Measurements from ENCODE around the gene RNF144A. TPM values are rescaled to one million over a fixed set of nuclear protein-coding genes. Genes with fewer than 3 reads are reported as not detected.
"Not testable (repeated sequence)": the region's sequence is repeated elsewhere in the genome, so short reads cannot be mapped to it uniquely, and the experiment has no call there.

The RNF144A gene
- total and polyA plus RNA-seq, 4 donors, result 0.63 to 27.6 (median 4.1) TPM

GRCh38 chr2:6935652-6936020 is 18.4 kb downstream of the RNF144A start:
- H3K4me1 ChIP-seq (ENCODE audit: control insufficient read depth in 1 of 2, insufficient read depth in 2 of 2, low read length in 2 of 2); H3K27ac ChIP-seq (ENCODE audit: low read depth in 1 of 2, low read length in 2 of 2); H3K4me3 ChIP-seq (ENCODE audit: low read length in 2 of 2); H3K27me3 ChIP-seq (ENCODE audit: control insufficient read depth in 1 of 2, insufficient read depth in 2 of 2, low read length in 1 of 2); intact Hi-C loops (cut with DNase I); ATAC-seq (ENCODE audit: low FRiP score); H3K9me3 ChIP-seq (ENCODE audit: control insufficient read depth, low read length); H3K36me3 ChIP-seq (ENCODE audit: control insufficient read depth in 1 of 2, insufficient read depth in 2 of 2, low read length in 1 of 2); DNase-seq: not testable (repeated sequence)
- 96 to 97% methylated on average over 4 of the region's 4 CpGs for WGBS, 2 donors

GRCh38 chr2:6937157-6937556 is 19.9 kb downstream of the RNF144A start:
- 91 to 98% methylated on average over 2 of the region's 2 CpGs for WGBS, 2 donors
- H3K27me3 ChIP-seq (ENCODE audit: control insufficient read depth in 1 of 2, insufficient read depth in 2 of 2, low read length in 1 of 2), result no peaks in the 10 kb centered on the region
- H3K36me3 ChIP-seq (ENCODE audit: control insufficient read depth in 1 of 2, insufficient read depth in 2 of 2, low read length in 1 of 2), result no peaks in the 10 kb centered on the region
- no peak overlapping the region for H3K4me3 ChIP-seq (ENCODE audit: low read length in 2 of 2)
- H3K27ac ChIP-seq (ENCODE audit: low read depth in 1 of 2, low read length in 2 of 2), result no peak overlapping the region
- no peak for DNase-seq
- no peaks in the 10 kb centered on the region for H3K4me1 ChIP-seq (ENCODE audit: control insufficient read depth in 1 of 2, insufficient read depth in 2 of 2, low read length in 2 of 2)
- intact Hi-C loops (cut with DNase I), result no loop called here
- no peaks in the 10 kb centered on the region for H3K9me3 ChIP-seq (ENCODE audit: control insufficient read depth, low read length)
- ATAC-seq (ENCODE audit: low FRiP score), result no peak

- ATAC-seq (ENCODE audit: low FRiP score) (no peak), DNase-seq (no peak)
- Histone ChIP-seq H3K36me3 (ENCODE audit: control insufficient read depth in 1 of 2, insufficient read depth in 2 of 2, low read length in 1 of 2) (no peaks in the 10 kb centered on the region), H3K9me3 (ENCODE audit: control insufficient read depth, low read length) (no peaks in the 10 kb centered on the region), H3K4me3 (ENCODE audit: low read length in 2 of 2) (no peak overlapping the region), H3K4me1 (ENCODE audit: control insufficient read depth in 1 of 2, insufficient read depth in 2 of 2, low read length in 2 of 2) (no peaks in the 10 kb centered on the region), H3K27ac (ENCODE audit: low read depth in 1 of 2, low read length in 2 of 2) (no peak overlapping the region), H3K27me3 (ENCODE audit: control insufficient read depth in 1 of 2, insufficient read depth in 2 of 2, low read length in 1 of 2) (no peaks in the 10 kb centered on the region)
- intact Hi-C loops (cut with DNase I), result no loop called here
- 77 to 84% methylated on average over 4 of the region's 4 CpGs for WGBS, 2 donors
Measured at GRCh38 chr2:6937582-6937981, 20.4 kb downstream of the RNF144A start.

- no peak for DNase-seq
- intact Hi-C loops (cut with DNase I), result no loop called here
- H3K27ac ChIP-seq (ENCODE audit: low read depth in 1 of 2, low read length in 2 of 2), result no peak overlapping the region
- ATAC-seq (ENCODE audit: low FRiP score), result no peak
- 94 to 95% methylated on average over 2 of the region's 2 CpGs for WGBS, 2 donors
- H3K9me3 ChIP-seq (ENCODE audit: control insufficient read depth, low read length), result no peaks in the 10 kb centered on the region
- no peaks in the 10 kb centered on the region for H3K4me1 ChIP-seq (ENCODE audit: control insufficient read depth in 1 of 2, insufficient read depth in 2 of 2, low read length in 2 of 2)
- no peak overlapping the region for H3K4me3 ChIP-seq (ENCODE audit: low read length in 2 of 2)
- no peaks in the 10 kb centered on the region for H3K36me3 ChIP-seq (ENCODE audit: control insufficient read depth in 1 of 2, insufficient read depth in 2 of 2, low read length in 1 of 2)
- no peaks in the 10 kb centered on the region for H3K27me3 ChIP-seq (ENCODE audit: control insufficient read depth in 1 of 2, insufficient read depth in 2 of 2, low read length in 1 of 2)
Measured at GRCh38 chr2:6939071-6939470, 21.9 kb downstream of the RNF144A start.

- no peak overlapping the region for H3K27ac ChIP-seq (ENCODE audit: low read depth in 1 of 2, low read length in 2 of 2)
- no peaks in the 10 kb centered on the region for H3K4me1 ChIP-seq (ENCODE audit: control insufficient read depth in 1 of 2, insufficient read depth in 2 of 2, low read length in 2 of 2)
- intact Hi-C loops (cut with DNase I), result no loop called here
- H3K4me3 ChIP-seq (ENCODE audit: low read length in 2 of 2), result no peak overlapping the region
- no peaks in the 10 kb centered on the region for H3K27me3 ChIP-seq (ENCODE audit: control insufficient read depth in 1 of 2, insufficient read depth in 2 of 2, low read length in 1 of 2)
- no peak for ATAC-seq (ENCODE audit: low FRiP score)
- no peak for DNase-seq
- H3K9me3 ChIP-seq (ENCODE audit: control insufficient read depth, low read length), result no peaks in the 10 kb centered on the region
- WGBS, 2 donors, result 91 to 100% methylated on average over 2 of the region's 2 CpGs
- H3K36me3 ChIP-seq (ENCODE audit: control insufficient read depth in 1 of 2, insufficient read depth in 2 of 2, low read length in 1 of 2), result no peaks in the 10 kb centered on the region
Measured at GRCh38 chr2:6940820-6941219, 23.6 kb downstream of the RNF144A start.

GRCh38 chr2:6941299-6942046 is 24.3 kb downstream of the RNF144A start:
- 94 to 96% methylated on average over 10 of the region's 10 CpGs for WGBS, 2 donors
- no peak overlapping the region for H3K27ac ChIP-seq (ENCODE audit: low read depth in 1 of 2, low read length in 2 of 2)

GRCh38 chr2:6942848-6943247 is 25.6 kb downstream of the RNF144A start:
- no peak for ATAC-seq (ENCODE audit: low FRiP score)
- no peaks in the 10 kb centered on the region for H3K9me3 ChIP-seq (ENCODE audit: control insufficient read depth, low read length)
- H3K36me3 ChIP-seq (ENCODE audit: control insufficient read depth in 1 of 2, insufficient read depth in 2 of 2, low read length in 1 of 2), result no peaks in the 10 kb centered on the region
- H3K27ac ChIP-seq (ENCODE audit: low read depth in 1 of 2, low read length in 2 of 2), result no peak overlapping the region
- DNase-seq, result no peak
- H3K27me3 ChIP-seq (ENCODE audit: control insufficient read depth in 1 of 2, insufficient read depth in 2 of 2, low read length in 1 of 2), result no peaks in the 10 kb centered on the region
- WGBS, 2 donors, result 92 to 96% methylated on average over 8 of the region's 8 CpGs
- intact Hi-C loops (cut with DNase I), result no loop called here
- H3K4me1 ChIP-seq (ENCODE audit: control insufficient read depth in 1 of 2, insufficient read depth in 2 of 2, low read length in 2 of 2), result no peaks in the 10 kb centered on the region
- H3K4me3 ChIP-seq (ENCODE audit: low read length in 2 of 2), result no peak overlapping the region

More at GRCh38 chr2:6941299-6942046, 24.3 kb downstream of the RNF144A start:
- H3K9me3 ChIP-seq (ENCODE audit: control insufficient read depth, low read length), result no peaks in the 10 kb centered on the region
- DNase-seq, result no peak
- intact Hi-C loops (cut with DNase I), result no loop called here
- H3K4me3 ChIP-seq (ENCODE audit: low read length in 2 of 2), result no peak overlapping the region
- no peaks in the 10 kb centered on the region for H3K27me3 ChIP-seq (ENCODE audit: control insufficient read depth in 1 of 2, insufficient read depth in 2 of 2, low read length in 1 of 2)
- ATAC-seq (ENCODE audit: low FRiP score), result no peak
- no peaks in the 10 kb centered on the region for H3K4me1 ChIP-seq (ENCODE audit: control insufficient read depth in 1 of 2, insufficient read depth in 2 of 2, low read length in 2 of 2)
- H3K36me3 ChIP-seq (ENCODE audit: control insufficient read depth in 1 of 2, insufficient read depth in 2 of 2, low read length in 1 of 2), result no peaks in the 10 kb centered on the region

GRCh38 chr2:6943523-6943922 is 26.3 kb downstream of the RNF144A start:
- no peak for ATAC-seq (ENCODE audit: low FRiP score)
- Histone ChIP-seq H3K27me3 (ENCODE audit: control insufficient read depth in 1 of 2, insufficient read depth in 2 of 2, low read length in 1 of 2) (no peaks in the 10 kb centered on the region), H3K4me1 (ENCODE audit: control insufficient read depth in 1 of 2, insufficient read depth in 2 of 2, low read length in 2 of 2) (no peaks in the 10 kb centered on the region), H3K4me3 (ENCODE audit: low read length in 2 of 2) (no peak overlapping the region), H3K36me3 (ENCODE audit: control insufficient read depth in 1 of 2, insufficient read depth in 2 of 2, low read length in 1 of 2) (no peaks in the 10 kb centered on the region), H3K9me3 (ENCODE audit: control insufficient read depth, low read length) (no peaks in the 10 kb centered on the region), H3K27ac (ENCODE audit: low read depth in 1 of 2, low read length in 2 of 2) (no peak overlapping the region)
- 95 to 97% methylated on average over 6 of the region's 6 CpGs for WGBS, 2 donors
- intact Hi-C loops (cut with DNase I), result no loop called here
- DNase-seq, result no peak

GRCh38 chr2:6943971-6944370 is 26.8 kb downstream of the RNF144A start:
- Histone ChIP-seq H3K4me1 (ENCODE audit: control insufficient read depth in 1 of 2, insufficient read depth in 2 of 2, low read length in 2 of 2) (no peaks in the 10 kb centered on the region), H3K36me3 (ENCODE audit: control insufficient read depth in 1 of 2, insufficient read depth in 2 of 2, low read length in 1 of 2) (no peaks in the 10 kb centered on the region), H3K4me3 (ENCODE audit: low read length in 2 of 2) (no peak overlapping the region), H3K9me3 (ENCODE audit: control insufficient read depth, low read length) (no peaks in the 10 kb centered on the region), H3K27ac (ENCODE audit: low read depth in 1 of 2, low read length in 2 of 2) (no peak overlapping the region), H3K27me3 (ENCODE audit: control insufficient read depth in 1 of 2, insufficient read depth in 2 of 2, low read length in 1 of 2) (no peaks in the 10 kb centered on the region)
- DNase-seq (no peak), ATAC-seq (ENCODE audit: low FRiP score) (no peak)
- WGBS, 2 donors, result 94 to 96% methylated on average over 8 of the region's 8 CpGs
- intact Hi-C loops (cut with DNase I), result no loop called here
